ENCODE measurements around the gene CHD9. TPM values are rescaled to one million over a fixed set of nuclear protein-coding genes. Genes with fewer than 3 reads are reported as not detected.

The CHD9 gene
- total RNA-seq, 1 experiment from 2014 or later: 18.9 TPM

- Histone ChIP-seq H3K79me2 (ENCODE audit: insufficient read depth, low read length) (no peaks in the 10 kb centered on the region), H3K9me2 (ENCODE audit: insufficient read depth) (no peaks in the 10 kb centered on the region), H3K9ac (ENCODE audit: low read length) (no peak overlapping the region), H3K27ac (ENCODE audit: low read depth, low read length) (0 out of 2 replicates have a peak overlapping the region, but pooled peaks have one; percentile 4), H3K9me3 (ENCODE audit: control insufficient read depth in 1 of 2, insufficient read depth in 1 of 2, low read depth in 1 of 2, low read length in 2 of 2) (no peaks in the 10 kb centered on the region), H4K20me1 (ENCODE audit: insufficient read depth) (no peaks in the 10 kb centered on the region), H3K4me2 (ENCODE audit: low read length) (no peak overlapping the region), H3K27me3 (ENCODE audit: insufficient read depth, low read length) (no peaks in the 10 kb centered on the region), H3K4me1 (ENCODE audit: control insufficient read depth in 1 of 2, insufficient read depth in 2 of 2, low read length in 2 of 2) (peaks cover 0 to 3% of the 10 kb centered on the region in 2 experiments; a peak in 1 of 4 replicates), H3K4me3 (replicated peaks in 1 of 2; ENCODE audit: low read depth in 1 of 2, low read length in 2 of 2) (no peak overlapping the region), H2AFZ (ENCODE audit: low read depth, low read length, poor library complexity, severe bottlenecking) (no peak overlapping the region), H3K36me3 (ENCODE audit: control insufficient read depth in 1 of 2, insufficient read depth in 2 of 2, low read length in 2 of 2) (no peaks in the 10 kb centered on the region)
- TF ChIP-seq POLR2A (IDR thresholded peaks at IDR 0.05; ENCODE audit: borderline replicate concordance, extremely low read depth, insufficient read depth, insufficient read length) (no peak), SIN3A (IDR thresholded peaks at IDR 0.05; ENCODE audit: low read depth) (no peak), JUND (IDR thresholded peaks at IDR 0.05) (no peak), ZBTB33 (IDR thresholded peaks at IDR 0.05; ENCODE audit: extremely low read depth, insufficient replicate concordance, low read length) (no peak), EZH2phosphoT487 (IDR thresholded peaks at IDR 0.05; ENCODE audit: borderline replicate concordance) (no peak), YY1 (IDR thresholded peaks at IDR 0.05; ENCODE audit: extremely low read depth, insufficient replicate concordance, low read depth, low read length) (no peak), SRF (IDR thresholded peaks at IDR 0.05; ENCODE audit: low read depth) (no peak), CBX3 (IDR thresholded peaks at IDR 0.05; ENCODE audit: low read depth) (no peak), POLR2AphosphoS5 (IDR thresholded peaks at IDR 0.05; ENCODE audit: low read depth, low read length) (no peak), ATF3 (IDR thresholded peaks at IDR 0.05) (no peak), FOSL1 (IDR thresholded peaks at IDR 0.05; ENCODE audit: low read depth) (no peak), ELF1 (IDR thresholded peaks at IDR 0.05; ENCODE audit: borderline replicate concordance, low read depth) (no peak), SP1 (IDR thresholded peaks at IDR 0.05; ENCODE audit: low read depth) (no peak), EZH2 (IDR thresholded peaks at IDR 0.05) (no peak), CTCF (IDR thresholded peaks at IDR 0.05 in 2 of 3, conservative IDR thresholded peaks at IDR 0.05 in 1 of 3; ENCODE audit: borderline replicate concordance in 1 of 3, insufficient read depth in 1 of 3, low read depth in 2 of 3, low read length in 2 of 3) (no peak), ZNF274 (IDR thresholded peaks at IDR 0.05; ENCODE audit: low read depth, low read length) (no peak), EGR1 (IDR thresholded peaks at IDR 0.05; ENCODE audit: low read depth) (no peak), RAD21 (IDR thresholded peaks at IDR 0.05; ENCODE audit: low read depth) (no peak), MAX (IDR thresholded peaks at IDR 0.05) (no peak), CEBPB (IDR thresholded peaks at IDR 0.05; ENCODE audit: low read depth) (no peak)
- no TSS peak for BruUV-seq (replicated peaks)
- CTCF ChIA-PET: no interaction called here
- RAD21 ChIA-PET (ENCODE audit: low non-redundant PET in 1 of 2, low total read pairs in 2 of 2, uncharacterized antibody in 2 of 2, unreplicated experiment in 2 of 2): interaction anchor here in 1 of 2 experiments (0.5 kb wide), 1 partner anchor 242 kb away, joined by 3 read pairs; no protein-coding TSS in a partner anchor
- ATAC-seq: no peak
- POLR2A ChIA-PET: no interaction called here
- DNase-seq (ENCODE audit: low read depth, low spot score): no peak
- intact Hi-C loops (cut with micrococcal nuclease): no loop called here
Observed at GRCh38 chr16:53041320-53042051, 13.3 kb upstream of the CHD9 start.

Measured in HCT116 (cell line).